AG04450 (cell line): ENCODE data around the gene STN1. TPM values are rescaled to one million over a fixed set of nuclear protein-coding genes. Genes with fewer than 3 reads are reported as not detected.

Source experiments
- CTCF ChIA-PET: fragments of 300-600, 350-600 bp; formaldehyde crosslinking; extraction: SDS; loops from one replicate; lab custom pipeline; 2022; ENCODE audit warnings: antibody characterized with exemption, inconsistent platforms; lab: Charles Lee
- POLR2A ChIA-PET: fragments of 350-600 bp; formaldehyde crosslinking; extraction: SDS; loops from one replicate; lab custom pipeline; 2021; ENCODE audit warnings: antibody characterized with exemption, inconsistent platforms; lab: Yijun Ruan, JAX
- DNase-seq: peaks from one replicate; pipeline ENCODE4 v3.0.0-alpha.2; 2011; ENCODE audit warnings: low read depth, low spot score
- H3K27ac ChIP-seq: one replicate; pipeline ENCODE4 v1.5.1; 2012; ENCODE audit warnings: low read depth, low read length, control low read depth
- H3K27me3 ChIP-seq: one replicate; pipeline ENCODE4 v1.6.0; 2012; ENCODE audit warnings: low read length; ENCODE audit not compliant: control insufficient read depth, insufficient read depth
- H3K4me3 ChIP-seq: 2 replicates; pipeline ENCODE4 v1.5.1; 2011; ENCODE audit warnings: mild to moderate bottlenecking, low read depth, low read length, control low read depth
- H3K9me3 ChIP-seq: 2 replicates; pipeline ENCODE4 v1.5.1; 2012; ENCODE audit warnings: low read length; ENCODE audit not compliant: control insufficient read depth, insufficient read depth
- polyA plus RNA-seq: library from polyadenylated mRNA; depleted of rRNA; stranded (reverse); fragments of >200 nt; gene quantifications from 2 replicates; pipeline ENCODE4 v1.2.3, GENCODE V29; 2011
- TF ChIP-seq, protein P1 (sequence below): IDR thresholded peaks from 2 replicates; pipeline ENCODE4 v1.5.1; 2011; ENCODE audit warnings: low read depth, low read length, control low read depth, inconsistent platforms

STN1 gene
- polyA plus RNA-seq, 1 experiment: 19.0 TPM

DNA sequence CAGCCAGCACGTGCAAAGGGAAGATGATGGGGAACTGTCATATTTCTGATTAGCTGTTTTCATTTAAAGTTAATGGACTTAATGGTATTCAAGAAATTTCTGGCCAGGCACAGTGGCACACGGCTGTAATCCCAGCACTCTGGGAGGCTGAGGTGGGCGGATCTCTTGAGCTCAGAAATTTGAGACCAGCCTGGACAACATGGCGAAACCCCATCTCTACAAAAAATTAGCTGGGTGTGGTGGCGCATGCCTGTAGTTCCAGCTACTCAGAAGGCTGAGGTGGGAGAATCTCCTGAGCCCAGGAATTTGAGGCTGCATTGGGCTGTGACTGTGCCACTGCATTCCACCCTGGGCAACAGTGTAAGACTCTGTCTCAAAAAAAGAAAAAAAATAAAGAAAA is 18.7 kb downstream of the STN1 start:
- DNase-seq: no peak
- TF ChIP-seq, protein P1, sequence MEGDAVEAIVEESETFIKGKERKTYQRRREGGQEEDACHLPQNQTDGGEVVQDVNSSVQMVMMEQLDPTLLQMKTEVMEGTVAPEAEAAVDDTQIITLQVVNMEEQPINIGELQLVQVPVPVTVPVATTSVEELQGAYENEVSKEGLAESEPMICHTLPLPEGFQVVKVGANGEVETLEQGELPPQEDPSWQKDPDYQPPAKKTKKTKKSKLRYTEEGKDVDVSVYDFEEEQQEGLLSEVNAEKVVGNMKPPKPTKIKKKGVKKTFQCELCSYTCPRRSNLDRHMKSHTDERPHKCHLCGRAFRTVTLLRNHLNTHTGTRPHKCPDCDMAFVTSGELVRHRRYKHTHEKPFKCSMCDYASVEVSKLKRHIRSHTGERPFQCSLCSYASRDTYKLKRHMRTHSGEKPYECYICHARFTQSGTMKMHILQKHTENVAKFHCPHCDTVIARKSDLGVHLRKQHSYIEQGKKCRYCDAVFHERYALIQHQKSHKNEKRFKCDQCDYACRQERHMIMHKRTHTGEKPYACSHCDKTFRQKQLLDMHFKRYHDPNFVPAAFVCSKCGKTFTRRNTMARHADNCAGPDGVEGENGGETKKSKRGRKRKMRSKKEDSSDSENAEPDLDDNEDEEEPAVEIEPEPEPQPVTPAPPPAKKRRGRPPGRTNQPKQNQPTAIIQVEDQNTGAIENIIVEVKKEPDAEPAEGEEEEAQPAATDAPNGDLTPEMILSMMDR: no peak
- no peak overlapping the region for H3K27ac ChIP-seq
- CTCF ChIA-PET: interaction anchor here (0.6 to 4.2 kb wide), 3 partner anchors 10 to 17 kb away, joined by 3 to 21 read pairs (median 7); no protein-coding TSS in a partner anchor
- no peaks in the 10 kb centered on the region for H3K27me3 ChIP-seq
- H3K9me3 ChIP-seq: no peaks in the 10 kb centered on the region
- POLR2A ChIA-PET: interaction anchor here (1.5 kb wide), 1 partner anchor 9 kb away, joined by 4 read pairs; no protein-coding TSS in a partner anchor
- H3K4me3 ChIP-seq: no peak overlapping the region

DNA sequence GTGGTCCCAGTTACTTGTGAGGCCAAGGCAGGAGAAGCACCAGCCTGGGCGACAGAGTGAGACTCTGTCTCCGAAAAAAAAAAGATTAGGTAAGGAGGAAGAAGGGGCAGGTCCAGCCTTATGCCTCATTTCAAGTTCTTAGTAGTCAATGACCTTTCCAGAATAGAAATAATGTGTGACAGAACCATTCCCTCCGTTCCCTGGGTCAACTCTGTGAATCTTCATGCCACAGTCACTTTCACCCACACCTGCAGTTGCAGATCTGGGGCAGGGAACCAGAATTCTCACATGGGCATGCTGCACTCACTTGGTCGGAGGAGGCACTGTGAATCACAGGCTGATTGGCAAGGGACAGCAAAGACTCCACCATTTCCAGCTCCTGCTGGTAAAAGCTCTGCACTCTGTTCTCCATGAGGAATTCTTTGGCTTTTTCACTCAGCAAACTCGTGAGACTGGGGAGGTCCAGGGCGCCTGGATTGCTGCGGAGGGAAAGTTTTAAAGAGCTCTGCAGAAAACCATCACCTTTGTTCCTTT is 20.7 kb downstream of the STN1 start:
- H3K27me3 ChIP-seq: no peaks in the 10 kb centered on the region
- H3K9me3 ChIP-seq: no peaks in the 10 kb centered on the region
- CTCF ChIA-PET: interaction anchor here (0.5 to 1.5 kb wide), 2 partner anchors 10 to 71 kb away, joined by 4 to 5 read pairs; no protein-coding TSS in a partner anchor
- TF ChIP-seq, protein P1: no peak
- no peak for DNase-seq
- H3K27ac ChIP-seq: no peak overlapping the region
- POLR2A ChIA-PET: no interaction called here
- no peak overlapping the region for H3K4me3 ChIP-seq

DNA sequence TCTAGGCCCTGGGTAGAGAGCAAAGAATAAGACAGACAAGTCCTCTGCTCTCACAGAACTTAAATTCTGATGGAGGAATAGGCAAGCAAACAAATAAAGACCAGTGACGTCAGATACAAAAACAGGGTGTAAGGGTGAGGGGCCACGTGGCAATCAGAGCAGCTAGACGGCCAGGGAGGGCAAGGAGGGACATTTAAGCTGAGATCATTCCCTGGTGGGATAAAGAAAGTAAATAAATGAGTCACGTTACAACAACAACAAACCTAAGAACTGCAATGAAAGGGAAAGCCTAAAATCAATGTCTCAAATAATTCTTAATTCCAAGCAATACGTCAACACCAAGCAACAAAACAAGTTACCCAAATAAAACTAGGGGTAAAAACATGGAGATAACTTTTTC is 21.8 kb downstream of the STN1 start:
- H3K27ac ChIP-seq: no peak overlapping the region
- ChIA-PET CTCF (no interaction called here), POLR2A (no interaction called here)
- no peaks in the 10 kb centered on the region for H3K27me3 ChIP-seq
- DNase-seq: no peak
- H3K9me3 ChIP-seq: no peaks in the 10 kb centered on the region
- H3K4me3 ChIP-seq: no peak overlapping the region
- TF ChIP-seq, protein P1: no peak

DNA sequence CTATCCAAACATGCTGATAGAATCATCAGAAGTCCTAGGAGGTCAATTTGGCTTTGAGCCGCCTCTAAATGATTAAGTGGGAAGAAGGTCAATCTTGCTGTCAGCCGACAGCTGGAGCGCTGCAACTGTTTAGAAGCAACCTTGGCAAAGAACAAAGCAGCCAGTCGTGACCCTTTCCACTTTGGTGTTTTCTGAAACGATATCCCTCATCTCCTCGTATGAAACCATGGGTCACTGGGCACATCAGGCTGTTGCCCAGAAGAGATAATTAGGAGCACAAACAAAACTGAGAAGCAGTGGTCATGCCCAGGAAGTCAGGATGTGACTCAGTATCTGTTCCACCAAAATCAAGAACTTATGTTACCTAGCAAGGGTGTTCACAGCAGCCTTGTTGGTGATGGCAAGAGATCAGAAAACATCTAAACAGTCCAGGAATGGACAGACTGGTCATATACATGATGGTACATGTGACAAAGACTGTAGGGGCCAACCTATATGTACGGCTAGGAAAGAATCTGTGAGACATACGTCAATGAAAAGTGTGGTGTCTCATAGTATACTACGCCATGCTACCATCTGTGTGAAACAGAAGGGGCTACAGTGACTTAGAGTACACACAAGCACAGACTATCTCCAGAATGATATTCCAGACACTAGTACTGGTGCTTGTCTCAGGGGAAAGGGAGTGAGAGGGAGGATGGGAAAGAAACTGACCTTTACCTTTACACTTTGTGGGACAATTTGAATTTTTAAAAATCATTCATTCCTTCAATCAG is 22.4 kb downstream of the STN1 start:
- POLR2A ChIA-PET: interaction anchor here (0.9 kb wide), 1 partner anchor 13 kb away, joined by 5 read pairs; no protein-coding TSS in a partner anchor
- TF ChIP-seq, protein P1: no peak
- DNase-seq: no peak
- no peak overlapping the region for H3K4me3 ChIP-seq
- H3K27ac ChIP-seq: no peak overlapping the region
- no peaks in the 10 kb centered on the region for H3K9me3 ChIP-seq
- CTCF ChIA-PET: interaction anchor here (0.9 to 2.5 kb wide), 4 partner anchors 11 to 226 kb away, joined by 4 to 22 read pairs (median 4); partner anchors contain the start of gene SFR1
- H3K27me3 ChIP-seq: no peaks in the 10 kb centered on the region
